Lung (tissue), 12 donors: ENCODE measurements around the gene TERF2IP. TPM values are rescaled to one million over a fixed set of nuclear protein-coding genes. Genes with fewer than 3 reads are reported as not detected.

ENCODE experiments used
- ATAC-seq: fragments of 200-7000 bp; cut with Tn5 transposase; one replicate; pipeline ENCODE4 v1.9.1; 2020; ENCODE audit warnings: moderate number of reproducible peaks; ENCODE audit not compliant: insufficient read depth, low FRiP score
- DNase-seq, 3 donors: peaks; one replicate each; pipeline ENCODE4 v3.0.0-alpha.2; 2013 to 2017
- H3K27ac ChIP-seq, 2 donors: one replicate each; pipeline ENCODE4 v1.5.1; 2013; ENCODE audit warnings: mild to moderate bottlenecking in 2 of 2, moderate library complexity in 2 of 2, control low read depth in 1 of 2, inconsistent platforms in 1 of 2, low read depth in 1 of 2, low read length in 1 of 2
- H3K27me3 ChIP-seq, 3 donors: one replicate each; pipeline ENCODE4 v1.5.1; 2013; ENCODE audit warnings: low read length in 2 of 3; ENCODE audit not compliant: control insufficient read depth in 3 of 3, insufficient read depth in 3 of 3
- H3K36me3 ChIP-seq, 4 donors: one replicate each; pipeline ENCODE4 v1.5.1; 2013; ENCODE audit warnings: low read length in 4 of 4, mild to moderate bottlenecking in 1 of 4, moderate library complexity in 1 of 4; ENCODE audit not compliant: control insufficient read depth in 4 of 4, insufficient read depth in 4 of 4
- H3K4me1 ChIP-seq, 5 donors: one replicate each; pipeline ENCODE4 v1.5.1; 2013; ENCODE audit warnings: low read length in 5 of 5, mild to moderate bottlenecking in 2 of 5, moderate library complexity in 1 of 5; ENCODE audit not compliant: control insufficient read depth in 5 of 5, insufficient read depth in 5 of 5
- H3K4me3 ChIP-seq: one replicate; pipeline ENCODE4 v1.5.1; 2013; ENCODE audit warnings: mild to moderate bottlenecking, control low read depth, moderate library complexity
- H3K9ac ChIP-seq, 2 donors: one replicate each; pipeline ENCODE4 v1.5.1; 2013; ENCODE audit warnings: low read length in 2 of 2, control low read depth in 1 of 2; ENCODE audit not compliant: insufficient read depth in 1 of 2
- H3K9me3 ChIP-seq, 4 donors: one replicate each; pipeline ENCODE4 v1.5.1; 2013; ENCODE audit warnings: low read length in 3 of 4, mild to moderate bottlenecking in 1 of 4, moderate library complexity in 1 of 4; ENCODE audit not compliant: control insufficient read depth in 4 of 4, insufficient read depth in 3 of 4
- WGBS, 2 donors: extraction: QIAGEN DNeasy Blood & Tissue Kit; methylation state at CpG; one replicate each; pipeline ENCODE4 v1.1.7; 2013; 5-methylcytosine and 5-hydroxymethylcytosine counted together
- polyA plus RNA-seq, 2 donors: library from polyadenylated mRNA; stranded (reverse); fragments of 200-250 nt; gene quantifications; one replicate each; pipeline ENCODE4 v1.2.1, GENCODE V29; 2013
- total RNA-seq, 2 donors: library from RNA; depleted of rRNA in 1 of 2; stranded (reverse); fragments of >200 nt in 1 of 2; gene quantifications; one replicate each; pipeline ENCODE4 v1.2.1, GENCODE V29; 2014 to 2021
- TF ChIP-seq, protein P1 (sequence below): IDR thresholded peaks from 2 replicates; pipeline ENCODE4 v1.5.1; 2012; ENCODE audit warnings: mild to moderate bottlenecking; ENCODE audit errors: control extremely low read depth, extremely low read depth
- donor health status: control.
- donor health status: control.
- donor health status: Bipolar disorder and iron deficiency.
- donor health status: healthy.
- donor health status: DM: yes; HTN: yes; CAD: no.

TERF2IP gene
- total and polyA plus RNA-seq, 4 donors = 47.7 to 73.8 (median 51.6) TPM

DNA sequence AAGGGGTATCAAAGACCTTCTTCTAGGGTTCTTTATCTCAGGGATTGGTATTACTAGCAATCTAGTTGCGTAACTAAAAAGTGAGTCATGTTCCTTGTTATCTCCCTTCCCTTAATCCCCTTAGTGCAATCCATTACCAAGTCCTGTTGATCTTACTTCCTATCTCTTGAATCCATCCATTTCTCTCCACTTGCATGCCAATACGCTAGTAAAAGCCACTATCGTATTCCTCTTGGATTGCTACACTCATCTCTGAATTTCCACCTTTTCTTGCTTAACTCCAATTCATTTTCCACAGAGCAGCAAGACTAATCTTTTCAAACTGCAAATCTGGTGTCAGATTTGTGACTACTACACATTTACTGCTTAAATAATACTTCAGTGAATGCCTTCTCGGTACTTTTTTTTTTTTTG, 22.6 kb upstream of the TERF2IP start:
- no peaks in the 10 kb centered on the region for H3K27me3 ChIP-seq
- ATAC-seq = no peak
- no peak for DNase-seq
- H3K27ac ChIP-seq = no peak overlapping the region
- no peak overlapping the region for H3K9ac ChIP-seq
- TF ChIP-seq, protein P1, sequence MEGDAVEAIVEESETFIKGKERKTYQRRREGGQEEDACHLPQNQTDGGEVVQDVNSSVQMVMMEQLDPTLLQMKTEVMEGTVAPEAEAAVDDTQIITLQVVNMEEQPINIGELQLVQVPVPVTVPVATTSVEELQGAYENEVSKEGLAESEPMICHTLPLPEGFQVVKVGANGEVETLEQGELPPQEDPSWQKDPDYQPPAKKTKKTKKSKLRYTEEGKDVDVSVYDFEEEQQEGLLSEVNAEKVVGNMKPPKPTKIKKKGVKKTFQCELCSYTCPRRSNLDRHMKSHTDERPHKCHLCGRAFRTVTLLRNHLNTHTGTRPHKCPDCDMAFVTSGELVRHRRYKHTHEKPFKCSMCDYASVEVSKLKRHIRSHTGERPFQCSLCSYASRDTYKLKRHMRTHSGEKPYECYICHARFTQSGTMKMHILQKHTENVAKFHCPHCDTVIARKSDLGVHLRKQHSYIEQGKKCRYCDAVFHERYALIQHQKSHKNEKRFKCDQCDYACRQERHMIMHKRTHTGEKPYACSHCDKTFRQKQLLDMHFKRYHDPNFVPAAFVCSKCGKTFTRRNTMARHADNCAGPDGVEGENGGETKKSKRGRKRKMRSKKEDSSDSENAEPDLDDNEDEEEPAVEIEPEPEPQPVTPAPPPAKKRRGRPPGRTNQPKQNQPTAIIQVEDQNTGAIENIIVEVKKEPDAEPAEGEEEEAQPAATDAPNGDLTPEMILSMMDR = no peak
- no peaks in the 10 kb centered on the region for H3K9me3 ChIP-seq
- no peak overlapping the region for H3K4me3 ChIP-seq
- H3K4me1 ChIP-seq = peaks cover 4 to 8% (median 6%) of the 10 kb centered on the region in 5 donors
- 73 to 81% methylated on average over 4 of the region's 4 CpGs for WGBS, 2 donors
- peaks cover 26 to 35% (median 34%) of the 10 kb centered on the region in 4 donors for H3K36me3 ChIP-seq

DNA sequence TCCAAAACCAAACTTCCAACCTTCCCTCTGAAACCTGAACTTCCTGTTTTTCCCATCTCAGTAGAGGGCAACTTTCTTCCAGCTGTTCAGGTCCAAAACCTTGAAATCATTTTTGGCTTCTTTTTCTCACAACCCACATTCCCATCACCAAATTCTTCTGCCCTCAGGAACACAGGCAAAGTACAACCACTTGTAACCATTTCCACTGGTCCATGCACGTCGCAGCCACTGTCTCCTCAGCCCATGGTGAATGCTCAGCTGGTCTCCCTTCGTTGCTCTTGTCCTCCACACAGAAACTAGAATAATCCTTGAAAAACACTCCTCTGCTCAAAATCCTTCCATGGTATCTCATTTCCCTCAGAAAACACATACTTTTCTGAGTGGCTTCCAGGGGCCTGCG, 20.8 kb upstream of the TERF2IP start:
- H3K27me3 ChIP-seq = no peaks in the 10 kb centered on the region
- peaks cover 37 to 43% (median 40%) of the 10 kb centered on the region in 4 donors for H3K36me3 ChIP-seq
- no peak overlapping the region for H3K4me3 ChIP-seq
- H3K9me3 ChIP-seq = no peaks in the 10 kb centered on the region
- no peak overlapping the region for H3K9ac ChIP-seq
- no peak for DNase-seq
- WGBS, 2 donors = 92 to 94% methylated on average over 4 of the region's 4 CpGs
- H3K4me1 ChIP-seq = peaks cover 4 to 7% (median 5%) of the 10 kb centered on the region in 5 donors
- no peak overlapping the region for H3K27ac ChIP-seq
- no peak for ATAC-seq
- TF ChIP-seq, protein P1 = no peak

DNA sequence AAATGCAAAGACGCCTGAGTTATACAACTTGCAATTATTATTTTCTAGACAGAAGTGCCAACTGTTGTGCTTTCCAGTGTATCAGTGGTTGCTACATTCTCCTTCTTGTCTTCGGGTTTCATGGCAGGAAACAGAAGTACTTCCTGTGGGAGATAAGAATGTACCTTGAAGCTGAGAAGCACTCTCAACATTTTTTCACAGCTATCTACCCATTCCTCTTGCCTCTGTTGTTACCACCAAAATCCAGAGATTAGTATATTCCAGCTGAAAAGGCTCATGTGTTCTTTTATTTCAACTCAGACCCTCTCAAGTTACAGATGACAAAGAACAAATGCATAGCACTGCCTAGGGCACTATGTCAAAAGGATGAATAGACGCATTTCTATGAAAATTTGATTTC, 19.7 kb upstream of the TERF2IP start:
- ATAC-seq (no peak), DNase-seq (no peak)
- Histone ChIP-seq H3K4me3 (no peak overlapping the region), H3K27me3 (no peaks in the 10 kb centered on the region), H3K9me3 (no peaks in the 10 kb centered on the region), H3K4me1 (no peaks in the 10 kb centered on the region), H3K36me3 (peaks cover 37 to 52% (median 47%) of the 10 kb centered on the region in 4 donors), H3K9ac (no peak overlapping the region), H3K27ac (no peak overlapping the region)
- WGBS, 2 donors = 13 to 30% methylated on average over 3 of the region's 3 CpGs
- TF ChIP-seq, protein P1 = no peak

DNA sequence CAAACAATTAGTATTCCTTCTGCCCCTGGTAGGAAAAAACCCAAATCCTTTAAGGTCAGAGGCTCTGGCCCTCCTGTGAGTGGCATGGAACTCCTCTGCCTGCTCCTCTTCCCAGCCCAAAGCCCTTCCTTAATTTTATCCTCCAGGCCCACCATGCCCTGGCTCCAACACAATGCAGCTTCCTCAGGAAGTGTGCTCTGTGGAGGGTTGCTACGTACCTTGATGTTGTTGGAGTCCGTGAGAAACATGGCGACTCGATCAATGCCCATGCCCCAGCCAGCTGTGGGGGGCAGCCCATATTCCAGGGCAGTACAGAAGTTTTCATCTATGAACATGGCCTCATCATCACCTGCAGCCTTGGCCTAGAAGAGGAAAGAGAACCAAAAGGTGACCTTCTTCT, 19.2 kb upstream of the TERF2IP start:
- no peak overlapping the region for H3K9ac ChIP-seq
- DNase-seq (no peak), ATAC-seq (no peak)
- no peaks in the 10 kb centered on the region for H3K4me1 ChIP-seq
- H3K27ac ChIP-seq = no peak overlapping the region
- TF ChIP-seq, protein P1 = no peak
- no peaks in the 10 kb centered on the region for H3K27me3 ChIP-seq
- H3K9me3 ChIP-seq = no peaks in the 10 kb centered on the region
- no peak overlapping the region for H3K4me3 ChIP-seq
- 54 to 72% methylated on average over 4 of the region's 4 CpGs for WGBS, 2 donors
- H3K36me3 ChIP-seq = peaks cover 42 to 55% (median 47%) of the 10 kb centered on the region in 4 donors
